D721Med (cell line): ENCODE measurements around the gene UMODL1.

Source experiments
- DNase-seq: peaks from one replicate; pipeline ENCODE4 v3.0.0; 2011; ENCODE audit warnings: low spot score; ENCODE audit not compliant: insufficient read length
- FAIRE-seq: peaks from 2 replicates; lab custom pipeline; 2011; peaks lifted over from hg19 to GRCh38; lab: Jason Lieb, UNC
- TF ChIP-seq, protein P1 (sequence below): IDR thresholded peaks from 2 replicates; pipeline ENCODE4 v1.5.1; 2012; ENCODE audit warnings: mild to moderate bottlenecking, control low read depth; ENCODE audit not compliant: insufficient read depth; ENCODE audit errors: missing control alignments

Gene UMODL1

DNA sequence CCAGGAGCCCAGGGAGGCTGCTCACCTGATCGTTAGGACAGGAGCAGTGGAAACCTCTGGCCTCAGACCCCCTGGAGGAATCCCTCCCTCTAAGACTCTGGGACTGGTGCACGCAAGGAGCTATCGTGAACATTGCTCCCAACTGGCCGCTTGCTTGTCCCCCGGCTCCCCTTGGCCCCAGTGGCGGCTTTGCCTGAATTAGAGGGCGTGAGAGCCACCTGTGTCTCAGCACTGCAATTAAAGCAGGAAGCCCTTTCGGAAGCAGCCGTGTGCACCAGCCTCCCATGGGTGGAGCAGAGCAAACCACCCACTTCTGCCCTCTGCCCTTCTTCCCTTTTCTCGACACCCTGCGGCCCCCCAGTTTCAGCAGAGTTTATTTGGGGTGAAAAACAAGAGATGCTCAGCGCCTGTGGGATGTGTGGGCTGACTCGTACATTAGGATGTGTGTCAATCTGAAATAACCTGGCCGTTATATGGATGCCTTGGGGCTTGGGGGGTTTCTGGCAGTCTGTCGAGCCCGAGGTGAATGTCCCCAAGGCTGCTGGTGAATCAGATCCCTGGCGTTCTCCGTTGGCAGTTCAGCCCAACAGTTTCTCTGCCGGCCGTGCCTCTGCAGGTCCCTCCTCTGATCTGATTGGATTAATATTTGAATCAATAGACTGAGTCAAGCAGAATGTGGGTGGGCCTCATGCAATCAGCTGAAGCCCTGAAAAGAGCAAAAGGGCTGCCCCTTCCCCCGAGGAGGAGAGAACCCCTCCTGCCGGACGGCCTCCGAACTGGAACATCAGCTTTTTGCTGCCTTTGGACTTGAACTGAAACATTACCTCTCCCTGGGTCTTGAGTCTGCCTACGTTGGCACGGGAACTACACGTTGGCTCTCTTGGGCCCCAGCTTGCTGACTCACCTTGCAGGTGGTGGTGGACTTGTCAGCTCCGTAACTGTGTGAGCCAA is 7.3 kb upstream of the UMODL1 start:
- TF ChIP-seq, protein P1, sequence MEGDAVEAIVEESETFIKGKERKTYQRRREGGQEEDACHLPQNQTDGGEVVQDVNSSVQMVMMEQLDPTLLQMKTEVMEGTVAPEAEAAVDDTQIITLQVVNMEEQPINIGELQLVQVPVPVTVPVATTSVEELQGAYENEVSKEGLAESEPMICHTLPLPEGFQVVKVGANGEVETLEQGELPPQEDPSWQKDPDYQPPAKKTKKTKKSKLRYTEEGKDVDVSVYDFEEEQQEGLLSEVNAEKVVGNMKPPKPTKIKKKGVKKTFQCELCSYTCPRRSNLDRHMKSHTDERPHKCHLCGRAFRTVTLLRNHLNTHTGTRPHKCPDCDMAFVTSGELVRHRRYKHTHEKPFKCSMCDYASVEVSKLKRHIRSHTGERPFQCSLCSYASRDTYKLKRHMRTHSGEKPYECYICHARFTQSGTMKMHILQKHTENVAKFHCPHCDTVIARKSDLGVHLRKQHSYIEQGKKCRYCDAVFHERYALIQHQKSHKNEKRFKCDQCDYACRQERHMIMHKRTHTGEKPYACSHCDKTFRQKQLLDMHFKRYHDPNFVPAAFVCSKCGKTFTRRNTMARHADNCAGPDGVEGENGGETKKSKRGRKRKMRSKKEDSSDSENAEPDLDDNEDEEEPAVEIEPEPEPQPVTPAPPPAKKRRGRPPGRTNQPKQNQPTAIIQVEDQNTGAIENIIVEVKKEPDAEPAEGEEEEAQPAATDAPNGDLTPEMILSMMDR = no peak
- FAIRE-seq = no peak
- DNase-seq = no peak

DNA sequence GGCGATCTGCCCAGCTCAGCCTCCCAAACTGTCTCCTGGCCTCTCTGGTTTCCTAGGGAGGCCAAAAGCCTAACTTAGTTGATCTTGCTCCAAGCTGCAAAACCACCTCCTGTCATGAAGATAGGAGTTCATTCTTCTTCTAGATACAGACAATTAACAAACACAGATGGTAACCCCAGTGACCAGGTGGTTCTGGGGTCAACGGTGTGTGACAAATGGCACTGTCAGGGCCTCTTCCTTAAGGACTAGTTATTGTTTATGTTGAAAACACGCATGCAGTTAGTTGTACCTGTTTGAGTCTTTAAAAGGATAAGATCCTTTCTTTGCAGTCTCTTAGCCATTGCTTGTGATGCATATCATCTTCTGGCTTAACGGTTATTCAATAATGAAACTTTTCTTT is 4.6 kb upstream of the UMODL1 start:
- FAIRE-seq (no peak), DNase-seq (no peak)
- TF ChIP-seq, protein P1 = no peak

DNA sequence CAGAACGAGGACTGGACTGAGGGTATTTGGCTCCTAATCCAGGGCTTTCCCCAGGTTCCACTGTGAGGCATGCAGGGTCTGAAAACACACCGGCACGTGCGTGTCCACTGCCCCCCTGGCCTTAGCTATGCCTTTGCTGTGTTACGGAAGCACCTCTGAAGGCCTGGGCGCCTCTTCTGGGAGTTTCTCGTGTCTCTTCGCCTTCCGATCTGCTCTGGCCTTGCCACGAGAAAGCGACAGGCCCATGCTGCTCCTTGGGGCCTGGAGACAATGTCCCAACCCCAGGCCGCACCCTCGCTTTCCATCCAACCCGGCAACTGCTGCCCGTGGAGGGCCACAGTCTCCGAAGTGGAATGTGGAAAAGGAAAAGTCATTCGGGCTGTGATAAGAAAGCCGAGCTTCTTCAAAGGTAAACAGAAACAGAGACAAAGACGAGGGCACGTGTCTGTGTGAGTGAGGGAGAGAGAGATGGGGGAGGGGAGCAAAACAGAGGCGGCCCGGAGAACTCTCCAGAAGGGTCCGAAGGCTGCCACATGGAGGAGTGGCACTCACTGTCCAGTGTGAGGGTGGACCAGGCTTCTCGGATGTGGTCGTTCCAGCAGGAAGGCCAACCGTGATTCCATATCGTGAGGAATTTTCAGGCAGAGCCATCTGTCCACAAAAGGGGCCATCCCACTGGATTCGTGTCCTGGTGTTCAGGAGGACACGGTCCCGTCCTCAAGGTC is 3.4 kb upstream of the UMODL1 start:
- FAIRE-seq (no peak), DNase-seq (no peak)

DNA sequence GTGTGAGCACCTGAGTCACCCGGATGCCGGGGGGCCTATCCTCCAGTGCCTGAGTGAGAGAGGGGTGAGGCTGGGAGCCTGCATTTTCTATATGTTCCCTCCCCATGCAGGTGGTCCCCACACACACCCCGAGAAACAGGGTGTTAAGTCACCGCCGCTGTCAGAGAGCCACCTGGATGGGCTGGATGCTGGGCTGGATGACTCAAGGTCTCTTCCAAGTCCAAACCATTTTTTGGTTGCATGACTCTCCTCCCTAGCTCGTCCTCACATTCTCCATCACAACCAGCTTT is 2.9 kb upstream of the UMODL1 start:
- FAIRE-seq (no peak), DNase-seq (no peak)
- TF ChIP-seq, protein P1 = no peak

More for the DNA sequence above, 3.4 kb upstream of the UMODL1 start:
- TF ChIP-seq, protein P1 = no peak

DNA sequence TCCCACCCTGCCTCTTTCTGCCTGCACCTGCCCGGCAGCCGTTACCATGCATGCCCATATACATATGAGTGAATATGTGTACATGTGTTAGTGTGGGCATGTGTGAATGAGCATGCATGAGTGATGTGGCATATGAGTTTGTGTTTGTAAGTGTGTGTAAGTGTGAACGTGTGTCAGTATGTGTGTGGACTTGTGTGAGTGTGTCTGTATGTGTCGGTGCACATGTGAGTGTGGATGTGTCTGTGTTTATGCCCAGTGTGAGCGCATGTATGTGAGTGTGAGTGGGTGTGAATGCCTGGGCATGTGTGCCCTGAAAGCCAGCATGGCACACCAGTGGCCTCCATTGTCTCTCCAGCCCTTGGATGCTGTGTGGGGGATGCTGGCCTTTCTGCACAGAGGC is 2.5 kb upstream of the UMODL1 start:
- FAIRE-seq = no peak

DNA sequence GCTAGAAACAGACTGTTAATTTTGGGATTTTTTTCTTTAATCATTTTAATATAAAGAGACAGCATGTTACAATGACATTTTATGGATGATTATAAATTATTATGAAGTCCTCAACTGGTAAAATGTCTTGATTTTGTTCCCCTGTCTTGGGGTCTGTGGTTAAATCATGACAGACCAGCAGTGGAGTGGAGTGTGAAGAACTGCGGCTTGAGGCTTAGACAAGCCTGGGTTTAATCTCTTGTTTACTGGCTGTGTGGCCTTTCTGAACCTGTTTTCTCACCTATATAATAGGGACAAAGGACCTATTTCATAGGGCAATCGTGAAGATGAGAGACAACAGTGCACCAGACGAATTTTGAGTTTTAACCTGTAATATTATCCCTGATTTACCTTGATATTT is 1.8 kb upstream of the UMODL1 start:
- FAIRE-seq = no peak
- TF ChIP-seq, protein P1 = no peak

More for the DNA sequence above, 2.5 kb upstream of the UMODL1 start:
- TF ChIP-seq, protein P1 = no peak
- DNase-seq = no peak

More for the DNA sequence above, 1.8 kb upstream of the UMODL1 start:
- no peak for DNase-seq
